K562 (cell line): ENCODE data around the gene MAP7D1. TPM values are rescaled to one million over a fixed set of nuclear protein-coding genes. Genes with fewer than 3 reads are reported as not detected.

Experiments used
- ATAC-seq: fragments of 200-7000 bp; cut with Tn5 transposase; 3 replicates; pipeline ENCODE4 v1.9.1; 2020; ENCODE audit warnings: moderate library complexity
- BruUV-seq: library from RNA; stranded (reverse); fragments of 400-500 nt; replicated peaks from 2 replicates; lab custom pipeline; 2021; lab: Mats Ljungman, UMichigan
- CTCF ChIA-PET: fragments of 300-600 bp; formaldehyde crosslinking; extraction: SDS; loops from one replicate; lab custom pipeline; 2021; ENCODE audit warnings: low intra/inter-chr PET ratio; lab: Yijun Ruan, JAX
- POLR2A ChIA-PET: fragments of 300-600, 350-650 bp; sonication (Branson Sonifier 250); formaldehyde crosslinking; extraction: SDS; loops from one replicate; lab custom pipeline; 2021; ENCODE audit warnings: antibody characterized with exemption, inconsistent platforms; lab: Yijun Ruan, JAX
- DNase-seq, 4 experiments: peaks; one replicate each; pipeline versions ENCODE4 v3.0.0 to v3.0.0-alpha.2; 2011 to 2018; ENCODE audit warnings: low spot score in 3 of 4, mixed read lengths in 3 of 4; ENCODE audit errors: extremely low read depth in 1 of 4
- FAIRE-seq: peaks from 2 replicates; lab custom pipeline; 2011; peaks lifted over from hg19 to GRCh38; lab: Jason Lieb, UNC
- H2AFZ ChIP-seq: 2 replicates; pipeline ENCODE4 v1.6.0; 2011; ENCODE audit warnings: low read depth, low read length, control low read depth, inconsistent platforms
- H3K27ac ChIP-seq: fragments of 200-600 bp; 3 replicates; pipeline ENCODE4 v1.8.0; 2011; ENCODE audit warnings: low read depth, mild to moderate bottlenecking, control low read depth, inconsistent platforms, low read length, moderate library complexity, mixed read lengths; ENCODE audit errors: extremely low read depth
- H3K27me3 ChIP-seq, 2 experiments: fragments of 300-600 bp in 1 of 2; 2 replicates in 1 of 2; 3 replicates in 1 of 2; pipeline versions ENCODE4 v1.6.0 to v1.8.0; 2011; ENCODE audit warnings: inconsistent platforms in 2 of 2, low read length in 2 of 2, mild to moderate bottlenecking in 1 of 2, mixed read lengths in 1 of 2, moderate library complexity in 1 of 2; ENCODE audit not compliant: control insufficient read depth in 2 of 2, insufficient read depth in 2 of 2
- H3K36me3 ChIP-seq: fragments of 300-600 bp; 3 replicates; pipeline ENCODE4 v1.8.0; 2011; ENCODE audit warnings: mild to moderate bottlenecking, low read length, inconsistent platforms; ENCODE audit not compliant: control insufficient read depth, insufficient read depth
- H3K4me1 ChIP-seq, 2 experiments: fragments of 200-600 bp in 1 of 2; replicated peaks in 1 of 2; 2 replicates in 1 of 2; 3 replicates in 1 of 2; pipeline versions ENCODE4 v1.5.1 to v1.8.0; 2011; ENCODE audit warnings: inconsistent platforms in 2 of 2, low read length in 2 of 2, mild to moderate bottlenecking in 1 of 2, mixed read lengths in 1 of 2, moderate library complexity in 1 of 2; ENCODE audit not compliant: control insufficient read depth in 2 of 2, insufficient read depth in 2 of 2
- H3K4me2 ChIP-seq: 2 replicates; pipeline ENCODE4 v1.6.1; 2011; ENCODE audit warnings: low read length, control low read depth, inconsistent platforms, mixed read lengths; ENCODE audit not compliant: insufficient read depth
- H3K4me3 ChIP-seq: fragments of 200-600 bp; sonication (generic), shearing (Covaris generic); 2 replicates; pipeline ENCODE4 v1.5.1; 2016; ENCODE audit warnings: control low read depth, inconsistent platforms
- H3K79me2 ChIP-seq: fragments of 200-600 bp; 3 replicates; pipeline ENCODE4 v1.8.0; 2011; ENCODE audit warnings: low read length, inconsistent platforms; ENCODE audit not compliant: control insufficient read depth, insufficient read depth
- H3K9ac ChIP-seq, 2 experiments: 2 replicates each; pipeline versions ENCODE4 v1.6.0 to v1.6.1; 2011; ENCODE audit warnings: low read depth in 2 of 2, low read length in 2 of 2, control low read depth in 1 of 2, inconsistent platforms in 1 of 2, mild to moderate bottlenecking in 1 of 2, mixed read lengths in 1 of 2; ENCODE audit not compliant: insufficient read depth in 1 of 2
- H3K9me1 ChIP-seq: one replicate; pipeline ENCODE4 v1.6.0; 2011; ENCODE audit warnings: inconsistent platforms, mild to moderate bottlenecking, low read length, moderate library complexity; ENCODE audit not compliant: control insufficient read depth, insufficient read depth
- H3K9me3 ChIP-seq: replicated peaks from 2 replicates; pipeline ENCODE4 v1.5.1; 2011; ENCODE audit warnings: low read depth, low read length, inconsistent platforms; ENCODE audit not compliant: control insufficient read depth, insufficient read depth
- H4K20me1 ChIP-seq: replicated peaks from 2 replicates; pipeline ENCODE4 v1.6.1; 2011; ENCODE audit warnings: low read length, inconsistent platforms, mixed read lengths; ENCODE audit not compliant: control insufficient read depth, insufficient read depth
- DLX4 ChIP-seq: fragments of 250-450 bp; sonication (Bioruptor Pico); IDR thresholded peaks from 2 replicates; pipeline ENCODE4 v1.6.1; 2021; ENCODE audit warnings: mild to moderate bottlenecking
- ETV6 ChIP-seq, 3 experiments: fragments of 150-350 bp in 1 of 3; sonication (generic) in 1 of 3; formaldehyde crosslinking in 1 of 3; IDR thresholded peaks; 2 replicates each; pipeline versions ENCODE4 v1.6.1 to v1.8.0; 2014 to 2022; ENCODE audit warnings: borderline replicate concordance in 2 of 3, low read depth in 2 of 3, antibody characterized with exemption in 1 of 3, low read length in 1 of 3, mild to moderate bottlenecking in 1 of 3, missing genetic modification reagents in 1 of 3
- HEY1 ChIP-seq: fragments of 250-450 bp; sonication (Bioruptor Pico); IDR thresholded peaks from 2 replicates; pipeline ENCODE4 v1.5.0; 2020; ENCODE audit warnings: mild to moderate bottlenecking, moderate library complexity, borderline replicate concordance
- ZNF263 ChIP-seq: sonication (generic); formaldehyde crosslinking; IDR thresholded peaks from 2 replicates; pipeline ENCODE4 v1.8.0; 2022; ENCODE audit warnings: mild to moderate bottlenecking, missing genetic modification reagents, borderline replicate concordance
- WGBS: fragments of 100-300 bp; shearing (Covaris generic); methylation state at CpG from one replicate; pipeline ENCODE4 v1.1.6; 2016; ENCODE audit warnings: low coverage, mixed read lengths; ENCODE audit not compliant: insufficient coverage; ENCODE audit errors: missing lambda C conversion rate; 5-methylcytosine and 5-hydroxymethylcytosine counted together
- in situ Hi-C: fragments of 300-500 bp; cut with MboI; formaldehyde crosslinking; loops from 4 replicates; pipeline ENCODE4 v1.15.0; 2018; ENCODE audit warnings: inconsistent platforms, mixed read lengths
- intact Hi-C: fragments of 100-400 bp; cut with micrococcal nuclease; formaldehyde crosslinking; loops from 2 replicates; pipeline ENCODE4 v1.14.2; 2022
- polyA plus RNA-seq, 8 experiments: library from polyadenylated mRNA; depleted of rRNA in 4 of 8; stranded (reverse) in 5 of 8; unstranded in 3 of 8; fragments of >200 nt; fragmentation: Nextera tagmentation in 2 of 8; fragmentation: Illumina TruSeq in 1 of 8; extraction: Ambion mirVana in 2 of 8; extraction: Trizol in 1 of 8; gene quantifications; 2 replicates each; pipeline versions ENCODE4 v1.2.1 to v1.2.3, GENCODE V29; 2011 to 2014; ENCODE audit warnings: inconsistent platforms in 1 of 8, missing spikeins in 1 of 8
- total RNA-seq, 7 experiments: library from RNA; depleted of rRNA in 6 of 7; stranded (reverse); fragments of >200 nt in 6 of 7; fragmentation: Illumina TruSeq in 2 of 7; extraction: Trizol in 2 of 7; gene quantifications; 2 replicates each; pipeline versions ENCODE4 v1.2.1 to v1.2.3, GENCODE V29; 2011 to 2021; ENCODE audit warnings: low replicate concordance in 1 of 7

The MAP7D1 gene
- total and polyA plus RNA-seq, 9 of the 15 experiments (the other 6 are each of a cell fraction or from before 2014, with no cell fraction given), result 3.6 to 108 (median 34.5) TPM

- WGBS, result 11% methylated on average over 4 of the region's 4 CpGs
- no peaks in the 10 kb centered on the region for H3K27me3 ChIP-seq
- FAIRE-seq, result no peak
- CTCF ChIA-PET, result no interaction called here
- H3K9me3 ChIP-seq, result no peaks in the 10 kb centered on the region
- no peak overlapping the region for H3K4me2 ChIP-seq
- peaks cover 0 to 32% of the 10 kb centered on the region in 2 experiments; a peak in 3 of 5 replicates for H3K4me1 ChIP-seq
- no TSS peak for BruUV-seq
- H3K9ac ChIP-seq, result no peak overlapping the region; a peak in 1 of 4 replicates
- TF ChIP-seq DLX4 (CRISPR knock-in tag) (no peak), ZNF263 (CRISPR knock-in tag) (peak; percentile 59), HEY1 (no peak), ETV6 (IDR thresholded peaks at IDR 0.05; ENCODE audit: borderline replicate concordance in 1 of 2, low read depth in 2 of 2, low read length in 1 of 2) (no peak), ETV6 (CRISPR knock-in tag; IDR thresholded peaks at IDR 0.05; ENCODE audit: borderline replicate concordance) (no peak)
- H4K20me1 ChIP-seq, result no peaks in the 10 kb centered on the region
- H3K79me2 ChIP-seq, result no peaks in the 10 kb centered on the region
- in situ Hi-C loops (no loop called here), intact Hi-C loops (no loop called here)
- no peaks in the 10 kb centered on the region for H3K9me1 ChIP-seq
- POLR2A ChIA-PET, result interaction anchor here (0.6 to 1.8 kb wide), 5 partner anchors 8 to 382 kb away, joined by 3 to 5 read pairs (median 3); no protein-coding TSS in a partner anchor
- DNase-seq, result no peak
- no peaks in the 10 kb centered on the region for H3K36me3 ChIP-seq
- H3K27ac ChIP-seq, result no peak overlapping the region
- no peak for ATAC-seq
- no peak overlapping the region for H3K4me3 ChIP-seq
- H2AFZ ChIP-seq, result no peak overlapping the region
Measured at GRCh38 chr1:36111151-36111550, 44.8 kb upstream of the MAP7D1 start.
